Measurements from ENCODE around the gene MAPK9. TPM values are rescaled to one million over a fixed set of nuclear protein-coding genes. Genes with fewer than 3 reads are reported as not detected.

Gene MAPK9
- total RNA-seq, 6 donors from 2014 or later = 20.8 to 58.5 (median 33.4) TPM

- Histone ChIP-seq H3K9me3 (no peaks in the 10 kb centered on the region), H3K27ac (no peak overlapping the region), H3K4me1 (no peaks in the 10 kb centered on the region), H3K27me3 (no peaks in the 10 kb centered on the region), H3K36me3 (peaks cover 0 to 5% (median 0%) of the 10 kb centered on the region in 4 donors), H3K4me3 (no peak overlapping the region)
- DNase-seq (no peak), ATAC-seq (ENCODE audit: low FRiP score in 2 of 2) (no peak)
- TF ChIP-seq POLR2A (IDR thresholded peaks at IDR 0.05) (no peak), EP300 (IDR thresholded peaks at IDR 0.05) (no peak), POLR2AphosphoS5 (IDR thresholded peaks at IDR 0.05) (no peak), CTCF (IDR thresholded peaks at IDR 0.05) (no peak)
- 93 to 97% methylated on average over 15 to 23 of the region's 23 CpGs for WGBS, 2 donors
Observed at GRCh38 chr5:180318456-180319089, 26.7 kb upstream of the MAPK9 start.

GRCh38 chr5:180316586-180316985, 24.7 kb upstream of the MAPK9 start:
- DNase-seq = no peak
- no peak overlapping the region for H3K27ac ChIP-seq
- peaks cover 0 to 5% (median 0%) of the 10 kb centered on the region in 4 donors for H3K36me3 ChIP-seq
- ATAC-seq (ENCODE audit: low FRiP score in 2 of 2) = no peak
- no peak for TF ChIP-seq EP300 (IDR thresholded peaks at IDR 0.05)
- no peak for TF ChIP-seq POLR2A (IDR thresholded peaks at IDR 0.05)
- no peak for TF ChIP-seq POLR2AphosphoS5 (IDR thresholded peaks at IDR 0.05)
- TF ChIP-seq CTCF (IDR thresholded peaks at IDR 0.05) = no peak
- WGBS, 2 donors = 93 to 96% methylated on average over 17 to 20 of the region's 20 CpGs
- H3K4me3 ChIP-seq = no peak overlapping the region
- H3K27me3 ChIP-seq = no peaks in the 10 kb centered on the region
- no peaks in the 10 kb centered on the region for H3K9me3 ChIP-seq
- H3K4me1 ChIP-seq = no peaks in the 10 kb centered on the region

GRCh38 chr5:180315762-180316212, 23.9 kb upstream of the MAPK9 start:
- ATAC-seq (ENCODE audit: low FRiP score in 2 of 2) = peak; percentile 82 to 89
- TF ChIP-seq CTCF (IDR thresholded peaks at IDR 0.05) (peak; percentile 87 to 94 (median 90)), POLR2AphosphoS5 (IDR thresholded peaks at IDR 0.05) (no peak)
- Histone ChIP-seq H3K27ac (no peak overlapping the region), H3K4me3 (no peak overlapping the region), H3K36me3 (peaks cover 0 to 5% (median 0%) of the 10 kb centered on the region in 4 donors), H3K27me3 (no peaks in the 10 kb centered on the region), H3K4me1 (no peaks in the 10 kb centered on the region), H3K9me3 (no peaks in the 10 kb centered on the region)
- WGBS, 2 donors = 64 to 65% methylated on average over 9 of the region's 9 CpGs
- DNase-seq = peak; percentile 72 to 88

GRCh38 chr5:180313677-180314505, 22.0 kb upstream of the MAPK9 start:
- no peaks in the 10 kb centered on the region for H3K4me1 ChIP-seq
- H3K27ac ChIP-seq = no peak overlapping the region
- peak in 1 of 2 donors; percentile 54 for ATAC-seq (ENCODE audit: low FRiP score in 2 of 2)
- 72 to 94% methylated on average over 42 to 49 of the region's 50 CpGs for WGBS, 2 donors
- H3K27me3 ChIP-seq = no peaks in the 10 kb centered on the region
- no peaks in the 10 kb centered on the region for H3K36me3 ChIP-seq
- TF ChIP-seq EP300 (IDR thresholded peaks at IDR 0.05) (no peak), CTCF (IDR thresholded peaks at IDR 0.05) (peak in 1 of 6 experiments; percentile 15)
- no peaks in the 10 kb centered on the region for H3K9me3 ChIP-seq
- peak; percentile 88 to 90 for DNase-seq
- H3K4me3 ChIP-seq = peak overlapping the region in 1 of 4 donors; percentile 27
